GM23338 (cell line): Measurements from ENCODE around the gene USP37.

Experiments
- CREB1 ChIP-seq: fragments of 250-450 bp; sonication (Bioruptor Pico); IDR thresholded peaks from 2 replicates; pipeline ENCODE4 v1.5.0; 2020; ENCODE audit warnings: low read depth, mild to moderate bottlenecking, moderate library complexity
- CTCF ChIP-seq, 2 experiments: fragments of 200-600 bp in 1 of 2; sonication (generic) in 1 of 2; conservative IDR thresholded peaks; 2 replicates each; pipeline versions ENCODE4 v1.5.1 to v1.6.1; 2016 to 2017; ENCODE audit warnings: antibody characterized with exemption in 2 of 2, low read depth in 2 of 2, mild to moderate bottlenecking in 2 of 2, moderate library complexity in 1 of 2
- EZH2 ChIP-seq: fragments of 200-600 bp; sonication (generic); IDR thresholded peaks from one replicate; pipeline ENCODE4 v1.8.0; 2017; ENCODE audit warnings: antibody characterized with exemption, mild to moderate bottlenecking, low read depth; ENCODE audit not compliant: unreplicated experiment
- EZH2phosphoT487 ChIP-seq: fragments of 200-600 bp; sonication (generic); IDR thresholded peaks from one replicate; pipeline ENCODE4 v1.8.1; 2018; ENCODE audit warnings: antibody characterized with exemption; ENCODE audit not compliant: unreplicated experiment
- JUNB ChIP-seq: IDR thresholded peaks from one replicate; pipeline ENCODE4 v1.6.1; 2016; ENCODE audit warnings: antibody characterized with exemption; ENCODE audit not compliant: unreplicated experiment
- REST ChIP-seq: IDR thresholded peaks from one replicate; pipeline ENCODE4 v1.6.1; 2018; ENCODE audit warnings: antibody characterized with exemption; ENCODE audit not compliant: unreplicated experiment
- ZNF331 ChIP-seq: fragments of 250-450 bp; sonication (Bioruptor Pico); IDR thresholded peaks from 2 replicates; pipeline ENCODE4 v1.5.0; 2020; ENCODE audit warnings: low read depth, mild to moderate bottlenecking, moderate library complexity

GRCh38 chr2:218500501-218501060 is 67.6 kb downstream of the USP37 start:
- no peak for TF ChIP-seq EZH2
- no peak for TF ChIP-seq CTCF (conservative IDR thresholded peaks at IDR 0.05; ENCODE audit: low read depth in 2 of 2)
- no peak for TF ChIP-seq CREB1 (CRISPR knock-in tag)
- TF ChIP-seq ZNF331 (CRISPR knock-in tag): no peak
- TF ChIP-seq REST: no peak
- TF ChIP-seq EZH2phosphoT487: no peak
- no peak for TF ChIP-seq JUNB
